RWPE2 (cell line): ENCODE results near the gene DTWD1.
"Not testable (repeated sequence)": the region's sequence is repeated elsewhere in the genome, so short reads cannot be mapped to it uniquely, and the experiment has no call there.

Experiments used
- ATAC-seq: fragments of 200-7000 bp; cut with Tn5 transposase; 3 replicates; pipeline ENCODE4 v1.9.1; 2021; ENCODE audit warnings: low read depth
- DNase-seq: peaks from one replicate; pipeline ENCODE4 v3.0.0-alpha.2; 2020; ENCODE audit warnings: low spot score
- H3K27ac ChIP-seq: fragments of 450-650 bp; 2 replicates; pipeline ENCODE4 v1.5.1; 2017; ENCODE audit warnings: mild to moderate bottlenecking; ENCODE audit not compliant: poor library complexity, severe bottlenecking
- H3K27me3 ChIP-seq: fragments of 250-450 bp; sonication (Bioruptor Pico); 2 replicates; pipeline ENCODE4 v1.5.1; 2021; ENCODE audit warnings: mild to moderate bottlenecking, moderate library complexity; ENCODE audit not compliant: insufficient read depth, poor library complexity, severe bottlenecking
- H3K36me3 ChIP-seq: fragments of 250-450 bp; sonication (Bioruptor Pico); 2 replicates; pipeline ENCODE4 v1.5.1; 2020; ENCODE audit warnings: low read depth, mild to moderate bottlenecking, moderate library complexity
- H3K4me1 ChIP-seq: fragments of 250-450 bp; sonication (Bioruptor Pico); 2 replicates; pipeline ENCODE4 v1.5.1; 2021; ENCODE audit warnings: mild to moderate bottlenecking, moderate library complexity; ENCODE audit not compliant: insufficient read depth, poor library complexity, severe bottlenecking
- H3K4me3 ChIP-seq: fragments of 250-450 bp; sonication (Bioruptor Pico); 2 replicates; pipeline ENCODE4 v1.5.1; 2021; ENCODE audit warnings: mild to moderate bottlenecking, moderate library complexity; ENCODE audit not compliant: severe bottlenecking
- H3K9me3 ChIP-seq: fragments of 250-450 bp; sonication (Bioruptor Pico); 2 replicates; pipeline ENCODE4 v1.5.1; 2021; ENCODE audit warnings: mild to moderate bottlenecking, moderate library complexity; ENCODE audit not compliant: severe bottlenecking
- TF ChIP-seq, protein P1 (sequence below): fragments of 450-650 bp; IDR thresholded peaks from one replicate; pipeline ENCODE4 v1.5.1; 2017; ENCODE audit warnings: mild to moderate bottlenecking, moderate library complexity; ENCODE audit not compliant: poor library complexity, severe bottlenecking

DTWD1 gene

DNA sequence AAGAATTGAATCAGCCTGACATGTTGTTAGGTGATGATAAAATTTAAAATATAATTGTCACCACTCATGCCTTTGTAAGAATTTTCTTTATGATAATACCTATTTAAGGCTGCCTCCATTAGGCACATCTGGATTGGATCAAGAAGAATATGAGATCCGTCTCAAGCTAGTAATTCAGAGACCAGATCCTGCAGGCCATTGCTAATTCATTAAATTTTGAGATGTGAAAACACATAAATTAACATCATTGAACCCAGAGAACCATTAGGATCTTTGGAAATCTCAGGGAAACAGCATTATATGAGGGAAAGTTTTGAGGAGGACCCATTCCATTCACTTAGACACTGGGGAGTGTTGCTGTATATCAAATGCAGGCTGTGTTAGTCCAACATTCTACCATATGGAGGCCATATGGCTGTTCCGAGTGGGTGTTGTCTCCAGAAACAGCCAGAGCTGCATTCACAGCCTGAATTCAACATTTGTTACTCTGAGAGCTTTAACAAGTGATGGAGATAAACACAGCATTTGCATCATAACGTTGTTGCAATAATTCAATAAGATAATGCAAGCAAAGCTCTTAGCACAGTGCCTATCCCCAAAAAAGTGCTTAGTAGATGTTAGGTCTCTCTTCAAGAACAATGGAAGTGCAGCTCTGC lies 67.4 kb downstream of the DTWD1 start:
- Histone ChIP-seq H3K4me1 (no peaks in the 10 kb centered on the region), H3K27me3 (no peaks in the 10 kb centered on the region), H3K9me3 (no peaks in the 10 kb centered on the region), H3K27ac (no peak overlapping the region), H3K4me3 (no peak overlapping the region), H3K36me3 (no peaks in the 10 kb centered on the region)
- ATAC-seq (no peak), DNase-seq (no peak)
- TF ChIP-seq, protein P1, sequence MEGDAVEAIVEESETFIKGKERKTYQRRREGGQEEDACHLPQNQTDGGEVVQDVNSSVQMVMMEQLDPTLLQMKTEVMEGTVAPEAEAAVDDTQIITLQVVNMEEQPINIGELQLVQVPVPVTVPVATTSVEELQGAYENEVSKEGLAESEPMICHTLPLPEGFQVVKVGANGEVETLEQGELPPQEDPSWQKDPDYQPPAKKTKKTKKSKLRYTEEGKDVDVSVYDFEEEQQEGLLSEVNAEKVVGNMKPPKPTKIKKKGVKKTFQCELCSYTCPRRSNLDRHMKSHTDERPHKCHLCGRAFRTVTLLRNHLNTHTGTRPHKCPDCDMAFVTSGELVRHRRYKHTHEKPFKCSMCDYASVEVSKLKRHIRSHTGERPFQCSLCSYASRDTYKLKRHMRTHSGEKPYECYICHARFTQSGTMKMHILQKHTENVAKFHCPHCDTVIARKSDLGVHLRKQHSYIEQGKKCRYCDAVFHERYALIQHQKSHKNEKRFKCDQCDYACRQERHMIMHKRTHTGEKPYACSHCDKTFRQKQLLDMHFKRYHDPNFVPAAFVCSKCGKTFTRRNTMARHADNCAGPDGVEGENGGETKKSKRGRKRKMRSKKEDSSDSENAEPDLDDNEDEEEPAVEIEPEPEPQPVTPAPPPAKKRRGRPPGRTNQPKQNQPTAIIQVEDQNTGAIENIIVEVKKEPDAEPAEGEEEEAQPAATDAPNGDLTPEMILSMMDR = no peak

DNA sequence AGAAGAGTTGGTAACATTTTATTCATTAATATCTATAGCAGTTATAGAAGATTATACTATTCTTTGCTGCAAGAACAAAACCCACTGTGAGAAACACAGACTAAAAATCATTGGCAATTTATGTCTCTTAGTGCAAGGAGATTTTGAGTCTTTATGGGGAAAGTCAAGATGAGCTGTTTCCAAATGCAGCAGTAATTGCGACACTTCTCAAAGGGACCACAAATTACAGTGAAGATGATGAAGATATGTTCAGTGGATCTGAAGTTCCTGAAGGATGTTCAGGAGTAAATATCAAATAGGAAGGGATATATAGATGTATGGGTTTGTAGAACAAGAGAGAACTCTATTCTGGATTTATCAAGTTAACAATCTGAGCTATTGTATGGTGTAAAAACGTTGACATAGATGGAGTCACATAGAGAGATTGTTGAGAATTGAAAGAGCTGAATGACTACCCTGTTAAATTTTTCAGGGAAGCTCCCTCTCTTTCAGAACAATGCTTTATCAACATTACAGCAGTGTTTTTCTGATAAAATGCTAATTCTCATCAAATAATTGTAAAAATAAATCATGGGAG lies 71.8 kb downstream of the DTWD1 start:
- Histone ChIP-seq H3K27ac (no peak overlapping the region), H3K27me3 (no peaks in the 10 kb centered on the region), H3K9me3 (no peaks in the 10 kb centered on the region), H3K4me3 (no peak overlapping the region), H3K36me3 (no peaks in the 10 kb centered on the region), H3K4me1 (peaks cover 2% of the 10 kb centered on the region)
- DNase-seq (no peak), ATAC-seq (no peak)
- TF ChIP-seq, protein P1 = no peak

DNA sequence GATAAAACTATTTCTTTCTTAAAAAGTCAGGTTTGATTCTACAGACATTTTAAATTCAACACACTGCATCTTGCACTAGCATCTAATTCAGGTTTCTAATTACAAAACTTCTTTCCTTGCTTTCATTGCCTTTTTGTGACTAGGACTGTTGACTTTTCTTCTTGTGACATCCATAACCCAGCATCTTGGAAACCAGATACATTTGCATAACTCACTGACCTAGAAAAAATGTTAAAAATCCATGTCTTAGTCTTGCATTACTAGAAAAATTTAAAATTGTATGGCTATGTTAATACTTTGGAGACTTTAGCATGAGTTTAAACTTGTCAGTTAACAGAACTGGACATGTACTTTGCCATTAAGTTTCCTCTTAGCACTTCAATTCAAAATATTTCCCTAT lies 72.7 kb downstream of the DTWD1 start:
- H3K4me3 ChIP-seq = no peak overlapping the region
- no peaks in the 10 kb centered on the region for H3K36me3 ChIP-seq
- TF ChIP-seq, protein P1 = no peak
- no peaks in the 10 kb centered on the region for H3K9me3 ChIP-seq
- H3K27me3 ChIP-seq = no peaks in the 10 kb centered on the region
- no peak overlapping the region for H3K27ac ChIP-seq
- DNase-seq (no peak), ATAC-seq (no peak)
- H3K4me1 ChIP-seq = peaks cover 2% of the 10 kb centered on the region

DNA sequence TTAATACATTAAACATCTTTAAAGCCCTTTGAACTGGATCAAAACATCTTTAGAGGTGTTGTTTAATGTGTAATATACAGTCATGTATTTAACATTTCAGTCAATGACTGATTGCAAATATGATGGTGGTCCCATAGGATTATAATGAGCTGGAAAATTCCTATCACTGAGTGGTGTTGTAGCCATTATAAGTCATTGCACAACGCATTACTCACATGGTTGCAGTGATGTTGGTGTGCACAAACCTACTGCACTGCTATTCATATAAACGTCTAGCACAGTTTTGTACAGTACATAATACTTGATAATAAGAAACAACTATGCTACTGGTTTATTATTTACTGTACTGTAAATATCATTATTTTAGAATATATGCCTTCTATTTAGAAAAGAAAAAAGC lies 75.6 kb downstream of the DTWD1 start:
- H3K9me3 ChIP-seq = no peaks in the 10 kb centered on the region

DNA sequence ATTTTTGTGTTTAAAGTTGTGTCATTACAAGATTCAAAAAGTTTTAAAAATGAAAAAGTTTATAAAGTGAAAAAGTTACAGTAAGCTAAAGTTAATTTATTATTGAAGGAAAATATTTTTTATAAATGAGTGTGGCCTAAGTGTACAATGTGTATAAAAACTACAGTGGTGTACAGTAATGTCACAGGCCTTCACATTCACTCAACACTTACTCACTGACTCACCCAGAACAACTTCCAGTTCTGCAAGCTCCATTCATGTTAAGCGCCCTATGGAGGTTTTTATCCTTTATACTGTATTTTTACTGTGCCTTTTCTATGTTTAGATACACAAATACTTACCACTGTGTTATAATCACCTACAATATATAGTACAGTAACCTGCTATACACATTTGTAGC lies 76.3 kb downstream of the DTWD1 start:
- Histone ChIP-seq H3K4me3 (no peak overlapping the region), H3K27me3 (no peaks in the 10 kb centered on the region), H3K36me3 (no peaks in the 10 kb centered on the region), H3K27ac (no peak overlapping the region), H3K9me3 (no peaks in the 10 kb centered on the region), H3K4me1 (peaks cover 2% of the 10 kb centered on the region)
- TF ChIP-seq, protein P1 = no peak
- no peak; the same call in 2 of the 3 replicates for ATAC-seq
- no peak for DNase-seq

More for the DNA sequence above, 75.6 kb downstream of the DTWD1 start:
- peaks cover 2% of the 10 kb centered on the region for H3K4me1 ChIP-seq
- H3K27ac ChIP-seq = no peak overlapping the region
- DNase-seq = no peak
- H3K36me3 ChIP-seq = no peaks in the 10 kb centered on the region
- H3K27me3 ChIP-seq = no peaks in the 10 kb centered on the region
- no peak overlapping the region for H3K4me3 ChIP-seq
- no peak for ATAC-seq
- TF ChIP-seq, protein P1 = no peak

DNA sequence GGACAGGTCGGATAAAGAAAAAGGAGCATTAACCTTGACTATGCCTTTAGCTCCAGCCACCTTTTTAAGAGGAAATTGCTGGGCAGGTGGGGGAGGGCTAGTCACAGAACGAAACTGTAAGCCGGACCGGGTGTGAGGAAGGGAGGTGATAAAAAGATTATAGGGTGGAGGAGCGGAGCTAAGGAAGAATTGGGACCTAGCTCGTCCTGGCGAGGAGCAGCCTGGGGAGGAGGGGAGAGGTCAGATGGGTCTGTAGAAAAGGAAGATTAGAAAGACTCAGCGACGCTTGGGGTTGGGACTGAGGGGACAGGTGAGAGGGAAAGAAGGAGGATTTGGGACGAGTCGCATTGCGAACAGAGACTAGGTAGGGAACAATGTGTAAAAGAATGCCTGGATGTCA lies 82.1 kb downstream of the DTWD1 start:
- not testable (repeated sequence) for H3K4me3 ChIP-seq, H3K27me3 ChIP-seq, H3K4me1 ChIP-seq, H3K9me3 ChIP-seq, H3K36me3 ChIP-seq, H3K27ac ChIP-seq, DNase-seq, ATAC-seq
